ENCODE results near the gene RANGAP1. TPM values are rescaled to one million over a fixed set of nuclear protein-coding genes. Genes with fewer than 3 reads are reported as not detected.
A peak's percentile ranks its signal among the peaks of the same experiment; 100 is the strongest.

The RANGAP1 gene
- total and polyA plus RNA-seq, 3 donors from 2014 or later, result 212 to 319 (median 277) TPM

GRCh38 chr22:41285441-41285819 lies 557 bp downstream of the RANGAP1 start:
- Histone ChIP-seq H3K36me3 (ENCODE audit: low read depth, missing control alignments) (no peaks in the 10 kb centered on the region), H3K4me3 (peak overlapping the region; percentile 91 to 95), H3K9me3 (no peaks in the 10 kb centered on the region), H3K27me3 (no peaks in the 10 kb centered on the region), H3K27ac (peak overlapping the region; percentile 73 to 89), H3K4me1 (peaks cover 24% of the 10 kb centered on the region)
- TF ChIP-seq CTCF (IDR thresholded peaks at IDR 0.05), result no peak
- TF ChIP-seq POLR2A (IDR thresholded peaks at IDR 0.05), result no peak
- DNase-seq, result peak; percentile 54
- WGBS, 2 donors, result 0% methylated on average over 2 to 30 of the region's 30 CpGs
- intact Hi-C loops (cut with DNase I; ENCODE audit: low total_unique reads), result no loop called here

GRCh38 chr22:41284465-41284864 lies 1.5 kb downstream of the RANGAP1 start:
- TF ChIP-seq CTCF (IDR thresholded peaks at IDR 0.05) (no peak), POLR2A (IDR thresholded peaks at IDR 0.05) (no peak)
- H3K9me3 ChIP-seq, result no peaks in the 10 kb centered on the region
- peak overlapping the region; percentile 46 to 89 for H3K27ac ChIP-seq
- 61 to 80% methylated on average over 10 of the region's 10 CpGs for WGBS, 2 donors
- no peaks in the 10 kb centered on the region for H3K27me3 ChIP-seq
- no peak for DNase-seq
- no peaks in the 10 kb centered on the region for H3K36me3 ChIP-seq (ENCODE audit: low read depth, missing control alignments)
- intact Hi-C loops (cut with DNase I; ENCODE audit: low total_unique reads), result no loop called here
- no peak overlapping the region for H3K4me3 ChIP-seq
- H3K4me1 ChIP-seq, result peaks cover 27% of the 10 kb centered on the region

- Histone ChIP-seq H3K27me3 (no peaks in the 10 kb centered on the region), H3K36me3 (ENCODE audit: low read depth, missing control alignments) (no peaks in the 10 kb centered on the region), H3K27ac (peak overlapping the region; percentile 43 to 67), H3K9me3 (no peaks in the 10 kb centered on the region), H3K4me1 (peaks cover 38% of the 10 kb centered on the region), H3K4me3 (no peak overlapping the region)
- DNase-seq, result no peak
- 74 to 81% methylated on average over 2 of the region's 2 CpGs for WGBS, 2 donors
- TF ChIP-seq CTCF (IDR thresholded peaks at IDR 0.05) (no peak), POLR2A (IDR thresholded peaks at IDR 0.05) (no peak)
- intact Hi-C loops (cut with DNase I; ENCODE audit: low total_unique reads), result no loop called here
These were observed 5.1 kb downstream of the RANGAP1 start for GRCh38 chr22:41280854-41281253.

- Histone ChIP-seq H3K9me3 (no peaks in the 10 kb centered on the region), H3K4me3 (no peak overlapping the region), H3K4me1 (peaks cover 42% of the 10 kb centered on the region), H3K27me3 (no peaks in the 10 kb centered on the region), H3K36me3 (ENCODE audit: low read depth, missing control alignments) (no peaks in the 10 kb centered on the region), H3K27ac (peak overlapping the region in 1 of 2 donors; percentile 6)
- intact Hi-C loops (cut with DNase I; ENCODE audit: low total_unique reads), result no loop called here
- TF ChIP-seq POLR2A (IDR thresholded peaks at IDR 0.05), result no peak
- no peak for TF ChIP-seq CTCF (IDR thresholded peaks at IDR 0.05)
- DNase-seq, result no peak
- 53 to 68% methylated on average over 3 of the region's 3 CpGs for WGBS, 2 donors
These were observed 5.9 kb downstream of the RANGAP1 start for GRCh38 chr22:41280065-41280464.

GRCh38 chr22:41274856-41275255 lies 11.1 kb downstream of the RANGAP1 start:
- peak; percentile 82 for DNase-seq
- H3K36me3 ChIP-seq (ENCODE audit: low read depth, missing control alignments), result no peaks in the 10 kb centered on the region
- no peak overlapping the region for H3K27ac ChIP-seq
- H3K9me3 ChIP-seq, result no peaks in the 10 kb centered on the region
- WGBS, 2 donors, result 59 to 83% methylated on average over 4 of the region's 4 CpGs
- H3K27me3 ChIP-seq, result no peaks in the 10 kb centered on the region
- peaks cover 33% of the 10 kb centered on the region for H3K4me1 ChIP-seq
- H3K4me3 ChIP-seq, result no peak overlapping the region
- intact Hi-C loops (cut with DNase I; ENCODE audit: low total_unique reads), result no loop called here
- TF ChIP-seq CTCF (IDR thresholded peaks at IDR 0.05), result no peak
- no peak for TF ChIP-seq POLR2A (IDR thresholded peaks at IDR 0.05)
